Measurements from ENCODE around the gene IL2RA.
"Not testable (repeated sequence)": the region's sequence is repeated elsewhere in the genome, so short reads cannot be mapped to it uniquely, and the experiment has no call there.

IL2RA gene

GRCh38 chr10:6062101-6062771 lies at the start of gene IL2RA:
Gene IL2RA (minus strand): TSS chr10:6062367. CDS start chr10:6062151, 216 bp downstream.
- peak; percentile 85 for DNase-seq

GRCh38 chr10:6110136-6110535 lies 48.0 kb upstream of the IL2RA start:
- DNase-seq: no peak

DNA sequence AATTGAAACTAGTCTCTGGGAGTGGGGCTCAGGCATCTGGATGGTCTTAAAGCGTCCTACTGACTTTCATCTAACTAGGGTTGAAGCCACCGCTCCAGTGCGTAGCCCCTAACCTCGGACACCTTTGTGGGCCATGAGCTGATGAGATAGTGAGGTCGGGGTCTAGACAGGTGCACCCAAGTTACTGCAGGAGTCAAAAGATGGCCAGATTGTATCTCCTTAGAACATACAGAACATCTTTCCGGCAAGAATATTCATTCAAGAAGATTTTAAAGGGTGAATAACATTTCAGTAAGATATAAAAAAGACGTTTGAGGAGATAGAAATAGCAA lies 47.2 kb upstream of the IL2RA start:
- no peak for DNase-seq

DNA sequence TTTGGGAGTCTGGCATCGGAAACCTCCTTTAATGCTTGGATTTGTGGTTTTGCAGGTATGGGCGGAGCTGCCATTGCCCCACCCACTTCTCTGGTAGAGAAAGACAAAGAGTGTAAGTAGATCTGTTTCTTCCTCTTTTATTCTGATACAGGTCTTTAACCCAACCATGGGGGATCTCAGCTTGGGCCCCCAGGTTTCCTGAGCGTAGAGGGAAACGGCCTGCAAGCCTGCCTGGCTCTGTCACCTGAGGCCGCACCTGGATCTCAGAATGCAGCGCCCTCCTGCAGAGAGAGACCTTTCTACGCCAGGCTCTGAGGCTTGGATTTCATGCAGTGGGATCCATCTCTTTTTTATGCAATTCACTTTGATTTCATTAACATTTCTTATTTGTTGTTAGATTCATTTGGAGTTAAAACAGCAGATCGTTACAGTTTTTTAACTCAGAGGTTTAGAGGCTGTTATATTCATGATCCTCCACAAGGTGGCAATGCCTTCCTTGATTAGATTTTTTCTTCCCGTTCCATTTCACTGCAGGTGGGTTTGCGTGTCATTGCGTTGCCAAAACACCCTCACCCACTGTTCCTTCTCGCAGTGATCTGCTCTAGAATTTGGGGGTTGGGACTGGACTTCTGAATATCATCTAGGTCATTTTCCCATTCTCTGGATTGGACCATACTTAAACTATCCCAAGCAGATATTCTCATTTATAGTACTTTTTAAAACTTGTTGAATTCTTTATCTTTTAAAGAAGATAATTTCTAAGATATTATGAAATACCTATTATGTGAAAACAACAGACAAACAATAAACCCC lies 46.7 kb upstream of the IL2RA start:
- DNase-seq: no peak

DNA sequence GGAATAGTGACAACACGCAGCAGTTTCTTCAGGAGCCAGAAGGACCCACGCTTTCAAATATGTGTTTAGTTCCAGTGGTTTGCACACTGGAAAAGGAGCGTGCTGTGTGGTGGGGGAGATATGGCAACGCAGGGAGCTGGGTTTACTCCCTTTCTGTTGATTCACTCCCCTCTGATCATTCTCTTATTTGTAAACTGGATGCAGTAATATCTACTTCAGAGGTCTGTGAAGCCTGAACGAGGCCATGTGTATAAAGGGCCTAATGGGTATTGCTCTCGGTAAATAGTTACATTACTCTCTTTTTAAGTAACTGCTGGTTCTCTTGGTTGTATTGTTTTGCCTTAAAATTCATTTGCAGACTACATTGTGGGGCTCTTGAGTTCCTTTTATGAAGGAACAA lies 45.9 kb upstream of the IL2RA start:
- DNase-seq: no peak

- DNase-seq: not testable (repeated sequence)
These were observed 45.4 kb upstream of the IL2RA start for GRCh38 chr10:6107616-6108015.

- DNase-seq: no peak
These were observed 41.4 kb upstream of the IL2RA start for GRCh38 chr10:6103591-6103990.

DNA sequence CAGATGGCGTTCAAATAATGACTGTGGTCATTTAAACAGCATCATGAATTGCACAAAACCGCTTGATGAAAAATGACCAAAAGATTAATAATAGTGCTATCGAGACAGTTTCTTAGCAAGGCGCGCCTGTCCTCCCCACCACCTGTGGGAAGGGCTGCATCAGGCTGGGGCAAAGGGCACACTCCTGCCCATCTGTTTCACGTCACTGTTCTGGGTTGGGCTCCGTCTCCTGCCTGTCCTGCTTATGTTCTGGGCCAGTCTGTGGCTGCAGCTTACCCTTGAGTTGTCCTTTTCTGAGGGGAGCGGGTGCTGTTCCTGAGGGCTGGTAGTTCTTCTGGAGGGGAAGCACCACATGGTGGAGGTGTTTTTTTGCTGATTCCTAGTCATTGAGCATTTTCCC lies 40.0 kb upstream of the IL2RA start:
- no peak for DNase-seq

GRCh38 chr10:6101181-6101580 lies 39.0 kb upstream of the IL2RA start:
- DNase-seq: no peak

DNA sequence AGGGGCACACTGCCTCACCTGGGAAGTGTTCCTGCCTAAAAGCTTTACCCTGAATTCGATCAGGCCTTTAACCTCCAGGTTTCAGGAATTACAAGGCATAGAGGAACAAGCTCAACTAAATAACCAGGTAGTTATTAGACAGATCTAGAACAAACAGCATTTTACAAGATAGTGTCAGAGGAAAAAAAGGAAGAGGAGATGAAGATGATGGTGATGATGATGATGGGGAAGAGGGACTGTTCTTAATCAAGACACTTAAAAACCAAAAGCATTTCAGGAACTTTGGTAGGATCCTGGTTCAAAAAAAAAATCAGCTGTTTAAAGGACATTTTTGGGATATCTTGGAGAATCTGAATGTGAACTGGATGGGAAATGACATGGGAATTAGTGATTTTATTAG lies 38.2 kb upstream of the IL2RA start:
- DNase-seq: no peak

DNA sequence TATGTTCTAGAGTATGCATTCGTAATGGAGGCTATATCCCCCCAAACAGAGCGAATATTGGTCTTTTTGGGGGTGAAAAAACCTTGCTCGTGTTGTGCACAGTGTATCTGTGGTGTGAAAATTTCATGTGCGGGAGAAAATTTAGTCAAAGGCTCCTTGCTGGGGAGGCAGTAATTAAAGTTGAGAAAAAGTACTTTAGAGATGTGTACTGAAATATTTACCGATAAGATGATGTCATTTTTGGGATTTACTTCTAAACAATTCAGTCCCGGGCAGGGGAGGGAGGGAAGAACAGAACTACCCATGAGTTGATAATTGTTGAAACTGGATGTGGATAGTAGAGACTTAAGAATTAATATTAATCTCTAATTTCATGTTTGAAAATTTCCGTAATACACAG lies 36.0 kb upstream of the IL2RA start:
- DNase-seq: no peak

GRCh38 chr10:6097063-6097462 lies 34.9 kb upstream of the IL2RA start:
- DNase-seq: no peak

DNA sequence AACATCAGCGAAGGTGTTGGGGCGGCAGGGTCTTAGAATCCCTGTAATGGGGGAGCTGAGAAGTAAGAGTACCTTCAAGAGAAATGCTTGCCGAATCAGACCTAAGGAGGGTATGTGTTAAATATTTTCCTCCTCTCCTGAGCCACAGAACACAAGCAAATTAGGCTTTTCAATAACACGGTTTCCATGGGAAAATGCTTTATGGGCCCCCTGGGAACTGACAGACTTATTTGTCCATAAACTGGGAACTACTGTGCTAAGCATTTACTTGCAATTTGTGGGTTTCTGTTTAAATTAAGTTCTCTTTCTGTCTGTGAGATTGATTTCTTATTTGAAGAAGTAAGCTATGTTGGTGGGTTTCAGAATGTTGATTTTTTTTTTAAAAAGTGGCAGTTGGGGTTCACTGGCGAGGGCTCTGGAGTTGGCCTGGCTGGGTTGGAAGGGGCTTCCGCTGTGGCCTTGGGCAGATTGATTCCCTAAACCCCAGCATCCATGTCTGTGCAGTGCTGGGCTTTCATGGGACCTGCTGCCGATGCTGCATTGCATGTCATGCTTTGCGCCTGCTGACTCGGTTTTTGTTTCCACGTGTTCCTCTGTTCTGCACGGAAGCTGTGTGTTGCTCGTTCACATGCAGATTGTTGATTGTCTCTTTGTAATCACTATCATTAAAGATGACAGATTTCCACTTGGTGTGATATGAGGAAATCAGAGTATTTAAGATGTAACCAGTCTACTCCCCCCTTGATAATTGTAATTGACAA lies 33.8 kb upstream of the IL2RA start:
- no peak for DNase-seq

DNA sequence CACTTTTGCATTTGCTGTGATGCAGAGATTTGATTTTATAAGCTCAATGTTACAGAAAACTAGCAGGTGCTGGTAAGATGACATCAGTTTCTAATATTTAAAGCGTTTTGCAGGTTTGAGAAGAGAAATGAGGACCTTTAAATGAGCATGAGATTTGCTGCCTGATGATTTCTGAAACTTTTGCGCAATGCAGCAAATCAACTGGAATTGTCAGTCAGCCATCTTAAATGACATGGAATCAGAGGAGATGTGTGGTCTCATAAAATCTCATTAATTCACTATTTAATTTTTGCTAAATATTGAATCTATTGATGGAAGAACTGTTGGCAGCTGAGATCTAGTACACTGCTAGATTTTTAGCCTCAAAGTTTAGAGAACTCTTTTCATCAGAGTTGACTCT lies 30.6 kb upstream of the IL2RA start:
- no peak for DNase-seq

DNA sequence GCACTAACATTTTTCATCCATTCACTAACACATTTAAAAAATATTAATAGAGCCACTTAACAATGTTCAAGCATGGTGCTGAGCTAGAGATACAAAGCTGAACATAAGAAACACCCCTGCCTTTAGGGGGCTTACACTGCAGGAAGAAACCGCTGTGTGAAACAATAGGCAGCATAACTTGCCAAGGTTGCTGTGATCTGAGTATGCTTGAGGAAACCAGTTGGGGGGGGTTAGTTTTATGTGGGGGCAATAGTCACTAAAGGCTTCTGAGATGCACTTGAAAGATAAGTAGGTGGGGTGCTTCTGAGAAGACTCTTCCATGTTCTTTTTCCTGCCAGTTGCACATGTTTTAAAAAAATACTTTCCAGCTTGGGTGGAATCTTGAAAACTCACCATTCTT lies 29.5 kb upstream of the IL2RA start:
- no peak for DNase-seq

GRCh38 chr10:6089334-6090219 lies 27.4 kb upstream of the IL2RA start:
- peak; percentile 23 for DNase-seq

DNA sequence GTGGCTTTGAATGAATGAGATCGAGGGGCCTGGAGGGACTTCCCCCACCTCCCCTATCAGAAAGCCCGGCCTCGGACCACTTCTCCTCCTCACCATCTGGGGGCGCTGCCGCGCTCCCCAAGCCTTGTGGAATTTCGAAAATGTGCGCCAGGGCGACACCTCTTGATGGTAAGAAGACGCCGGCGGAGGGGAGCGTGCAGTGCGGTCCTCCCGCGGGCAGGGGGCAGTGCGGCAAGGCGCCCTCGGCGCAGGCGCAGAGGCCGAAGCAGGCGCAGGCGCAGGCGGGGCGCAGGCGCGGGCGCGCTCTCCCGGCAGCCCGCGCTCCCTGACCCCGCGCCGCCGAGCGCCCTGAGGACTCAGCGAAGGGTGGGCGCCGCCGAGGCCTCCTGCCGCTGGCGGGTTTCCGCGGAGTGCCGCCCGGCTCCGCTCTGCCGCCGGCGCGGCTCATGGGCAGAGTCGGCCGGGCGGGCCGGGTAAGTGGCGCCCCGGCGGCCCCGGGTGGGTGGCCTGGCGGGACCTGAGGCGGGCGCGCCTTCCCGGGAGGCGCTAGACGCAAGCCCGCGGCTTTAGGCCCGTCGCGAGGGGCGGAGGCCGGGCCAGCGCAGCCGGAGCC lies 26.7 kb upstream of the IL2RA start, which contains the start of gene RBM17:
TSS of gene RBM17 (plus strand) at position 314 of the 613 bp plus-strand sequence. CDS start 8,032 bp downstream, outside the sequence.
- peak; percentile 97 for DNase-seq

- DNase-seq: peak; percentile 92
These were observed 24.4 kb upstream of the IL2RA start for GRCh38 chr10:6086375-6087233.

GRCh38 chr10:6083523-6084475 lies 21.6 kb upstream of the IL2RA start:
- peak; percentile 82 for DNase-seq
